Endodermal cell (in vitro differentiated cells): Measurements from ENCODE around the gene PCGF5. TPM values are rescaled to one million over a fixed set of nuclear protein-coding genes. Genes with fewer than 3 reads are reported as not detected.

ENCODE experiments used
- DNase-seq: peaks from one replicate; pipeline ENCODE4 v3.0.0-alpha.2; 2017
- H3K27ac ChIP-seq: 2 replicates; pipeline ENCODE4 v1.5.1; 2013; ENCODE audit warnings: mild to moderate bottlenecking, low read depth, low read length, moderate library complexity
- H3K27me3 ChIP-seq: 2 replicates; pipeline ENCODE4 v1.6.1; 2013; ENCODE audit warnings: mild to moderate bottlenecking, low read length, moderate library complexity; ENCODE audit not compliant: insufficient read depth, control insufficient read depth, poor library complexity, severe bottlenecking
- H3K36me3 ChIP-seq: 2 replicates; pipeline ENCODE4 v1.7.0; 2013; ENCODE audit warnings: mild to moderate bottlenecking, low read length, moderate library complexity; ENCODE audit not compliant: control insufficient read depth, insufficient read depth
- H3K4me1 ChIP-seq: one replicate; pipeline ENCODE4 v1.7.0; 2013; ENCODE audit warnings: low read length; ENCODE audit not compliant: control insufficient read depth, insufficient read depth
- H3K4me3 ChIP-seq: 2 replicates; pipeline ENCODE4 v1.5.1; 2013; ENCODE audit warnings: mild to moderate bottlenecking, low read length, moderate library complexity
- H3K9ac ChIP-seq: 2 replicates; pipeline ENCODE4 v1.6.1; 2013; ENCODE audit warnings: mild to moderate bottlenecking, low read length, moderate library complexity; ENCODE audit not compliant: poor library complexity, severe bottlenecking; ENCODE audit errors: extremely low read depth
- H3K9me3 ChIP-seq: 2 replicates; pipeline ENCODE4 v1.6.1; 2013; ENCODE audit warnings: mild to moderate bottlenecking, low read length, moderate library complexity; ENCODE audit not compliant: control insufficient read depth
- H3K27ac Mint-ChIP-seq: 2 replicates; pipeline ENCODE4 v1.8.0; 2020; ENCODE audit warnings: mixed read lengths
- H3K27me3 Mint-ChIP-seq: 2 replicates; pipeline ENCODE4 v1.8.0; 2021; ENCODE audit warnings: mild to moderate bottlenecking, mixed read lengths; ENCODE audit not compliant: insufficient read depth
- H3K36me3 Mint-ChIP-seq: 2 replicates; pipeline ENCODE4 v1.8.0; 2020; ENCODE audit warnings: low read depth, mixed read lengths
- H3K4me1 Mint-ChIP-seq: 2 replicates; pipeline ENCODE4 v1.8.0; 2020; ENCODE audit warnings: mixed read lengths
- H3K4me3 Mint-ChIP-seq: 2 replicates; pipeline ENCODE4 v1.8.0; 2020; ENCODE audit warnings: mild to moderate bottlenecking, moderate library complexity, mixed read lengths
- H3K9me3 Mint-ChIP-seq: 2 replicates; pipeline ENCODE4 v1.8.0; 2020; ENCODE audit warnings: mild to moderate bottlenecking, mixed read lengths
- WGBS, 2 experiments: methylation state at CpG; one replicate each; pipeline versions ENCODE4 v1.1.5 to v1.1.7; 2013; ENCODE audit warnings: missing lambda C conversion rate in 2 of 2, mixed read lengths in 1 of 2; ENCODE audit not compliant: insufficient coverage in 1 of 2, insufficient read length in 1 of 2; 5-methylcytosine and 5-hydroxymethylcytosine counted together
- total RNA-seq, 2 donors: library from RNA; stranded (reverse); fragmentation: NEBNext Ultra II Directional in 1 of 2; extraction: Animal tissue kit (Norgen Biotek cat#: 25700) in 1 of 2; gene quantifications; 2 replicates in 1 of 2; 3 replicates in 1 of 2; pipeline ENCODE4 v1.2.1, GENCODE V29; 2021
- TF ChIP-seq, protein P1 (sequence below): fragments of 200-600 bp; sonication (generic); conservative IDR thresholded peaks from 2 replicates; pipeline ENCODE4 v1.5.0; 2021; ENCODE audit warnings: antibody characterized with exemption, mild to moderate bottlenecking

Gene PCGF5
- total RNA-seq, 2 donors from 2014 or later: 6.8 to 9.2 TPM

DNA sequence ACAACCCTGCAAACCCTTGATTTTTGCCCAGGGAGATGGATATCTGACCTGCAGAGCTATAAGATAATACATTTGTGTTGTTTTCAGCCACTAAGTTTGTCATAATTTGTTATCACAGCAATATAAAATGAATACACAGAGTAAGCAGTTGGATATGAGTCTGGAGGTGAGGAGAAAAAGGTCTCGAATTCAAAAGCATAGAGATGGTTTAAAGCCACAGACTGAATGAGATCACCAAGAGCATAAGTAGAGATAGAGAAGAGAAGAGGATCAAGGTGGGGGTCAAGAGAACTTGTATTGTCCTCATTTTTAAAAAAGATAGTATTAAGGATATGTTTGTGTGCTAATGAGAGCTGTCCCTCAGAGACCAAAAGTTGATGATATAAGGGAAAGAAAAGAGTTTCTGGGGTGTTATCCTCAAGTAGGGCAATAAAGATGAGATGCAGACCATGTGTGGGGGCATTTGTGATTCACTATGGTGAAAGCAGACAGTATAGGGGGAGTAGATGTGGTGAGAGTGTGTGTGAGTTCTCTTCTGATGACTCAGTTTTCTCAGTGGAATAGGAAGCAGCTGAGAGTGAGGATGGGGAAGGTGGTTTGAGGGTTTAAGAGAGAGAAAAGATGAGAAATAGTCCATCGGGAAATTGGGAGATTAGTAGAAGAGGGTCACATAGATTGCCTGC lies 25.8 kb upstream of the PCGF5 start:
- Histone ChIP-seq H3K4me3 (no peak overlapping the region), H3K9ac (no peak overlapping the region), H3K4me1 (no peaks in the 10 kb centered on the region), H3K27ac (no peak overlapping the region), H3K9me3 (no peaks in the 10 kb centered on the region), H3K36me3 (no peaks in the 10 kb centered on the region), H3K27me3 (no peaks in the 10 kb centered on the region)
- Mint-ChIP-seq H3K9me3 (no peaks in the 10 kb centered on the region), H3K27ac (no peak overlapping the region), H3K27me3 (peaks cover 11% of the 10 kb centered on the region), H3K36me3 (no peaks in the 10 kb centered on the region), H3K4me3 (no peak overlapping the region), H3K4me1 (no peaks in the 10 kb centered on the region)
- DNase-seq: no peak
- 88 to 100% methylated on average over 1 to 2 of the region's 2 CpGs for WGBS, 2 experiments
- TF ChIP-seq, protein P1, sequence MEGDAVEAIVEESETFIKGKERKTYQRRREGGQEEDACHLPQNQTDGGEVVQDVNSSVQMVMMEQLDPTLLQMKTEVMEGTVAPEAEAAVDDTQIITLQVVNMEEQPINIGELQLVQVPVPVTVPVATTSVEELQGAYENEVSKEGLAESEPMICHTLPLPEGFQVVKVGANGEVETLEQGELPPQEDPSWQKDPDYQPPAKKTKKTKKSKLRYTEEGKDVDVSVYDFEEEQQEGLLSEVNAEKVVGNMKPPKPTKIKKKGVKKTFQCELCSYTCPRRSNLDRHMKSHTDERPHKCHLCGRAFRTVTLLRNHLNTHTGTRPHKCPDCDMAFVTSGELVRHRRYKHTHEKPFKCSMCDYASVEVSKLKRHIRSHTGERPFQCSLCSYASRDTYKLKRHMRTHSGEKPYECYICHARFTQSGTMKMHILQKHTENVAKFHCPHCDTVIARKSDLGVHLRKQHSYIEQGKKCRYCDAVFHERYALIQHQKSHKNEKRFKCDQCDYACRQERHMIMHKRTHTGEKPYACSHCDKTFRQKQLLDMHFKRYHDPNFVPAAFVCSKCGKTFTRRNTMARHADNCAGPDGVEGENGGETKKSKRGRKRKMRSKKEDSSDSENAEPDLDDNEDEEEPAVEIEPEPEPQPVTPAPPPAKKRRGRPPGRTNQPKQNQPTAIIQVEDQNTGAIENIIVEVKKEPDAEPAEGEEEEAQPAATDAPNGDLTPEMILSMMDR: no peak

DNA sequence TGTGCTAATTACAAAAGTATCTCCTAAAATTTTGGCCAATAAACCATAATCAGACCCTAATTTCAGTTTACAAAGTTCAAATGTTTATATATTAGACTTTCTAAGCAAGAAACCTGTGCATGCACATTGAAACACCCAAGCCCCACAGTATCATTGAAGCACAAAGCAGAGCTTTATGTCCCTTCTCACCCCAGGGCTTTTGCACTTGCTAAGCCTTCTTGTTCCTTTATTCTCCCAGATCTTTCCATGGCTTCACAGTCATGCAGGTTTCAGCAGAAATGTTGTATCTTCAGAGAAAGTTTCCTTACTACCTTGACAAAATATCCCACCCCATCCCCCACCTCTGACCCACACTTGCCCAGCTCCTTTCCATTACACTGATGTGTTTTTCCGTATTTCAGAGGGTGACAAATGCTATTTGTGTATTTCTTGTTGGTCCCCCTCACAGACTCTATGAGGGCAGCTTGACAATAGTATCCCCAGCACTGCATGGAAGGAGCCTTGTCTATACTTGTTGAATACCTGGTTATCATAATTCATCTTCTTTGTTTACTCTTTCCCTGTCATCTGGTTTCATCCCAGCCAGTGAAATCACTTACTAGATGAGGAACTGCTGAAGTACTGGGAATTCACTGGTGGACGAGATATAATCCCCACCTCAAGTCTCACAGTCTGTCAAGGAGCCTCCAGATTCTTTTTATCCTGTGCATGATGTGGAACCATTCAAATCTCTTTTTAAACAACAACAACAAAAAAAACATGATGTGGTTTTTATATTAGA lies 24.0 kb upstream of the PCGF5 start:
- no peak for DNase-seq
- Mint-ChIP-seq H3K27me3 (peaks cover 16% of the 10 kb centered on the region), H3K36me3 (no peaks in the 10 kb centered on the region), H3K27ac (no peak overlapping the region), H3K9me3 (no peaks in the 10 kb centered on the region), H3K4me1 (no peaks in the 10 kb centered on the region), H3K4me3 (no peak overlapping the region)
- Histone ChIP-seq H3K9me3 (no peaks in the 10 kb centered on the region), H3K27ac (no peak overlapping the region), H3K9ac (no peak overlapping the region), H3K4me1 (no peaks in the 10 kb centered on the region), H3K27me3 (no peaks in the 10 kb centered on the region), H3K36me3 (no peaks in the 10 kb centered on the region), H3K4me3 (no peak overlapping the region)
- TF ChIP-seq, protein P1: no peak
- WGBS, 2 experiments: 80 to 88% methylated on average over 1 to 2 of the region's 2 CpGs

DNA sequence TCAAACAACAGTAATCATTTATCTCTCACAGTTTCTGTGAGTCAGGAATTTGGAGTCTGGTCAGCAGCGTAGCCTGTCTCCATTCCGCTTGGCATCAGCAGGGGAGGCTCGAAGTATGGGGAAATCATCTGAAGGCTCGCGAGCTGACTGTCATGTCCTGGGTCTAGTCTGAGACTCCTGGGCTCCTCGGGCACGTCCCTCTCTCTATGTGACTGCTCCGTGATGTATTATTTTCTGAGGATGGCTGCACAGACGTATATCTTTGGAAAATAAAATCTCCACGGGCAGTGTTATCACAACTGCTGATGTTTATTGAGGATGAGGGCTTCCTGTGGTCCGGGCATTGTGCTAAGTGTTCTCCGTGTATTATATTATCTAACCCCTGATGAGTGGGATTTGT lies 23.3 kb upstream of the PCGF5 start:
- H3K9me3 ChIP-seq: no peaks in the 10 kb centered on the region
- Mint-ChIP-seq H3K4me3 (no peak overlapping the region), H3K27ac (no peak overlapping the region), H3K4me1 (no peaks in the 10 kb centered on the region), H3K9me3 (no peaks in the 10 kb centered on the region), H3K27me3 (peaks cover 14% of the 10 kb centered on the region), H3K36me3 (no peaks in the 10 kb centered on the region)
- peak overlapping the region; percentile 63 for H3K27ac ChIP-seq
- no peak overlapping the region for H3K9ac ChIP-seq
- H3K36me3 ChIP-seq: no peaks in the 10 kb centered on the region
- TF ChIP-seq, protein P1: no peak
- WGBS, 2 experiments: 66 to 82% methylated on average over 6 to 12 of the region's 12 CpGs
- H3K4me3 ChIP-seq: no peak overlapping the region
- no peaks in the 10 kb centered on the region for H3K27me3 ChIP-seq
- no peak for DNase-seq
- H3K4me1 ChIP-seq: no peaks in the 10 kb centered on the region
